Measurements from ENCODE around the gene ANKRD13B. TPM values are rescaled to one million over a fixed set of nuclear protein-coding genes. Genes with fewer than 3 reads are reported as not detected.

ANKRD13B gene
- total RNA-seq, 1 donor from 2014 or later: 123 TPM

DNA sequence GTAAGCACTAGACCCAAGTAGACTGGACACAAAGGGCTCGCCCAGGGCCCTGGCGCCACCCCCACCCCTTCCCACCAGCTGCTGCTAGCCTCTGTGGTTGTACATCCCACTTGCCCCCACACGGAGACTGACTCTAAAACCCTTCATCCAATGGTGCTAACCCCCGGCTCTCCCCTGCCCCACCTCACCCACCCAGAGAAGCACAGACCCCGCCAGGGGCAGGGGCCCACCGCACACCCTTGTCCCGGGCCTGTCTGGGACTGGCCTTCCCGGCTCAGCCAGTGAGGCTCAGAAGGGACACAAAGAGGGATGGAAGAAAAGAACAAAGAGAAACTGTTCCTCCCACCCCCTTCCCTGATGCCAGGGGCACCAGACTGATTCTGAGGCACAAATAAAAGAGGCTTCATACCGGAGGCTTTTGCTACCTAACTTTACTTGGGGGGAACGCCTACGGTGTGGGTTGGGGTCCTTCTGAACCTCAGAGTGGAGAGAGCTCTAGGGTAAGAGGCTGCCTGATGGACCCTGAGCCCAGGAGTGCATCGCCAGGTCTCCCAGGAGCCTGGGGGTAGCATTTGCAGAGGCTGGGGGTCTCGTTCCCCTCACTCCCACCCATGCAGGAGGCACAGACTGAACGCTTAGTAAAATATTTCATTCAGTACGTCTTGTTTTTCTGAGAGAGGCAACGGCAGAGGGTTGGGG, 21.6 kb downstream of the ANKRD13B start:
- no peak for TF ChIP-seq CTCF (IDR thresholded peaks at IDR 0.05; ENCODE audit: partially characterized antibody, unreplicated experiment)
- H3K36me3 Mint-ChIP-seq (ENCODE audit: unreplicated experiment): peaks cover 6% of the 10 kb centered on the region
- peaks cover 6% of the 10 kb centered on the region for H3K4me1 Mint-ChIP-seq (ENCODE audit: low read depth, unreplicated experiment)
- no peak overlapping the region for H3K27ac Mint-ChIP-seq (ENCODE audit: unreplicated experiment)
- H3K4me3 Mint-ChIP-seq (ENCODE audit: unreplicated experiment): peak overlapping the region; percentile 71
- H3K27me3 Mint-ChIP-seq (ENCODE audit: unreplicated experiment): peaks cover 21% of the 10 kb centered on the region
- DNase-seq: no peak
- H3K9me3 Mint-ChIP-seq (ENCODE audit: unreplicated experiment): peaks cover 4% of the 10 kb centered on the region

DNA sequence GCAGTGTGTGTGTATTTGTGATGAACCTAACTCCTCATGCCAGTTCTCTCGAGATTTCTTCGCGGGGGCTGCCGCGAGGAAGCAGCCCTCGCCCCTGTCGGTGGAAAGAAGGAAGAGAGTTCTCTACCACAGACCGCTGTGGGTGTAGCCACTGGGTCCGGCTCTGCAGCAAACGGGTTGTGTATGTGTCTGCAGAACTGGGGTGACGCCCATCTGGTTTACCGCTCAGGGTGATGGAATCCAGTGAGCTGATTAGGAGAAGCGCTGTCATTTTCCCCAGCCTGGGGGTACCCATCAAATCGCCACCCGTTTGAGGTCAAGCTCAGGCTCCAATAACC, 22.1 kb downstream of the ANKRD13B start:
- DNase-seq: no peak
- H3K27me3 Mint-ChIP-seq (ENCODE audit: unreplicated experiment): peaks cover 21% of the 10 kb centered on the region

DNA sequence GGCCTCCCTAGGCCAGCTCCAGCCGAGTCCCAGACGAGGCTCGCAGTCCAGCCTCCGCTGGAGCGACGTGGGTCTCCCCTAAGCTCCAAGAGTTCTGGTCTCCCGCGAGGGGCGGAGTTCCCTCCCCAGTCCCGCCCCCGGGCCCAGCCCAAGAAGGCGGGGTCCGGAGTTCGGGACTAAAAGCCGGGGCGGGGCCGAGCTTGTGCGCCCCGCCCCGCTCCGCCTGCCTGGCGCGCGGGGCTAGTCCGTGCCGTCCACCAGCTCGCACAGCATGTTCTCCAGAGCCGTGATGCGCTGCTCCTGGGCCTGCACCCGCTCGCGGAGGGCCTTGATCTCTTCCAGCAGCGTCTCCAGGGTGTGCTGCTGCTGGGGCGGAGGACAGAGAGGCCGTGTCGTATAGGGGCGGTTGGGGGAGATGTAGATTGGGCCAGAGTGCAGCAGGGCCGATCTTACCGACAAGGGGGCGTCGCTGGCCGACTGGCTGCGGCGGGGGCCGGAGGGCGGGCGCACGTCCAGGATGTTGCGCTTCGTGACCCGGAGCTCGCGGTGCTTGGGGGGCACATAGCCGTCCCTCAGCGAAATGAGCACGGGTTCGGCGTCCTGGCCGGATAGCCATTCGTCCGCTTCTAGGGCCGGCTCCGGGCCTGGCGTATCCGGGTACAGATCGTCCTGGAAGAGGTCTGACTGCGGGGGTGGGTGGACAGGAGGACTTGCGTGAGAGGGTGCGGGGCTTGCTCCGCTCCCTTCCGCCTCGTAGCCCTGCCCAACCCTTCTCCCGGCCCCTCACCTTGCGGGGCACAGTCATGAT, 22.8 kb downstream of the ANKRD13B start:
- Mint-ChIP-seq H3K36me3 (ENCODE audit: unreplicated experiment) (peaks cover 4% of the 10 kb centered on the region), H3K4me1 (ENCODE audit: low read depth, unreplicated experiment) (peaks cover 6% of the 10 kb centered on the region), H3K27ac (ENCODE audit: unreplicated experiment) (no peak overlapping the region), H3K4me3 (ENCODE audit: unreplicated experiment) (peak overlapping the region; percentile 84), H3K27me3 (ENCODE audit: unreplicated experiment) (peaks cover 21% of the 10 kb centered on the region), H3K9me3 (ENCODE audit: unreplicated experiment) (peaks cover 5% of the 10 kb centered on the region)
- DNase-seq: peak; percentile 78
- TF ChIP-seq CTCF (IDR thresholded peaks at IDR 0.05; ENCODE audit: partially characterized antibody, unreplicated experiment): no peak

More for the DNA sequence above, 22.1 kb downstream of the ANKRD13B start:
- H3K4me3 Mint-ChIP-seq (ENCODE audit: unreplicated experiment): peak overlapping the region; percentile 71
- H3K36me3 Mint-ChIP-seq (ENCODE audit: unreplicated experiment): peaks cover 6% of the 10 kb centered on the region
- H3K4me1 Mint-ChIP-seq (ENCODE audit: low read depth, unreplicated experiment): peaks cover 6% of the 10 kb centered on the region
- no peak for TF ChIP-seq CTCF (IDR thresholded peaks at IDR 0.05; ENCODE audit: partially characterized antibody, unreplicated experiment)
- peaks cover 4% of the 10 kb centered on the region for H3K9me3 Mint-ChIP-seq (ENCODE audit: unreplicated experiment)
- no peak overlapping the region for H3K27ac Mint-ChIP-seq (ENCODE audit: unreplicated experiment)

GRCh38 chr17:29616300-29617048, 23.5 kb downstream of the ANKRD13B start:
- Mint-ChIP-seq H3K9me3 (ENCODE audit: unreplicated experiment) (peaks cover 3% of the 10 kb centered on the region), H3K4me1 (ENCODE audit: low read depth, unreplicated experiment) (peaks cover 6% of the 10 kb centered on the region), H3K4me3 (ENCODE audit: unreplicated experiment) (peak overlapping the region; percentile 65), H3K27me3 (ENCODE audit: unreplicated experiment) (peaks cover 20% of the 10 kb centered on the region), H3K36me3 (ENCODE audit: unreplicated experiment) (no peaks in the 10 kb centered on the region), H3K27ac (ENCODE audit: unreplicated experiment) (no peak overlapping the region)
- no peak for DNase-seq
- no peak for TF ChIP-seq CTCF (IDR thresholded peaks at IDR 0.05; ENCODE audit: partially characterized antibody, unreplicated experiment)
